Upper lobe of left lung (tissue), 6 donors: ENCODE measurements around the gene GRK3. TPM values are rescaled to one million over a fixed set of nuclear protein-coding genes. Genes with fewer than 3 reads are reported as not detected.
"Not testable (repeated sequence)": the region's sequence is repeated elsewhere in the genome, so short reads cannot be mapped to it uniquely, and the experiment has no call there.

ENCODE experiments used
- ATAC-seq, 2 donors: fragments of 200-7000 bp; cut with Tn5 transposase; one replicate each; pipeline ENCODE4 v1.9.1; 2022; ENCODE audit warnings: mild to moderate bottlenecking in 2 of 2, moderate library complexity in 2 of 2; ENCODE audit not compliant: low FRiP score in 2 of 2
- DNase-seq, 2 donors: peaks; one replicate each; pipeline ENCODE4 v3.0.0-alpha.2; 2019 to 2020
- H3K27ac ChIP-seq, 4 donors: fragments of 200-600 bp; sonication (generic); one replicate each; pipeline ENCODE4 v1.5.1; 2016 to 2019
- H3K27me3 ChIP-seq, 4 donors: fragments of 200-600 bp; sonication (generic); one replicate each; pipeline ENCODE4 v1.5.1; 2017 to 2019
- H3K36me3 ChIP-seq, 4 donors: fragments of 200-600 bp; sonication (generic); one replicate each; pipeline ENCODE4 v1.5.1; 2016 to 2019
- H3K4me1 ChIP-seq, 4 donors: fragments of 200-600 bp; sonication (generic); one replicate each; pipeline ENCODE4 v1.5.1; 2018 to 2019
- H3K4me3 ChIP-seq, 4 donors: fragments of 200-600 bp; sonication (generic); one replicate each; pipeline ENCODE4 v1.5.1; 2017 to 2019; ENCODE audit warnings: mild to moderate bottlenecking in 2 of 4, moderate library complexity in 1 of 4
- H3K9me3 ChIP-seq, 4 donors: fragments of 200-600 bp; sonication (generic); one replicate each; pipeline ENCODE4 v1.5.1; 2018 to 2019
- CTCF ChIP-seq, 6 experiments: fragments of 450-650 bp in 4 of 6; fragments of 200-600 bp in 2 of 6; sonication (generic) in 2 of 6; IDR thresholded peaks; one replicate each; pipeline ENCODE4 v1.5.1; 2016 to 2019; ENCODE audit warnings: antibody characterized with exemption in 6 of 6
- EP300 ChIP-seq, 4 donors: sonication (generic); formaldehyde crosslinking; IDR thresholded peaks; one replicate each; pipeline ENCODE4 v1.5.1; 2017; ENCODE audit warnings: antibody characterized with exemption in 4 of 4, control low read depth in 2 of 4
- POLR2A ChIP-seq, 4 donors: fragments of 450-650 bp; IDR thresholded peaks; one replicate each; pipeline ENCODE4 v1.5.1; 2016 to 2017; ENCODE audit warnings: antibody characterized with exemption in 4 of 4, mild to moderate bottlenecking in 2 of 4
- POLR2AphosphoS5 ChIP-seq, 2 donors: sonication (generic); formaldehyde crosslinking; IDR thresholded peaks; one replicate each; pipeline ENCODE4 v1.5.1; 2017; ENCODE audit warnings: antibody characterized with exemption in 2 of 2
- WGBS, 2 donors: methylation state at CpG; one replicate each; pipeline ENCODE4 v1.1.5; 2017 to 2018; 5-methylcytosine and 5-hydroxymethylcytosine counted together
- total RNA-seq, 6 donors: library from RNA; depleted of rRNA in 4 of 6; stranded (reverse); fragments of >200 nt in 4 of 6; gene quantifications; one replicate each; pipeline versions ENCODE4 v1.1.0 to v1.2.1, GENCODE V29; 2016 to 2021
- donor health status: DM: no; HTN: no; CAD: no; lungs with moderate emphysema.
- donor health status: DM: no; HTN: yes; CAD: no; lungs with severe emphysema.

The GRK3 gene
- total RNA-seq, 6 donors from 2014 or later: 16.0 to 25.2 (median 21.6) TPM

- H3K4me3 ChIP-seq, H3K27ac ChIP-seq, ATAC-seq, DNase-seq, H3K27me3 ChIP-seq, H3K36me3 ChIP-seq, H3K4me1 ChIP-seq, H3K9me3 ChIP-seq: not testable (repeated sequence)
- 89 to 92% methylated on average over 4 of the region's 4 CpGs for WGBS, 2 donors
Observed at GRCh38 chr22:25531677-25532076, 32.8 kb upstream of the GRK3 start.

GRCh38 chr22:25534724-25535123 is 29.8 kb upstream of the GRK3 start:
- ATAC-seq (no peak), DNase-seq (no peak)
- H3K4me1 ChIP-seq: no peaks in the 10 kb centered on the region
- H3K27ac ChIP-seq: no peak overlapping the region
- no peak overlapping the region for H3K4me3 ChIP-seq
- H3K36me3 ChIP-seq: no peaks in the 10 kb centered on the region
- no peaks in the 10 kb centered on the region for H3K9me3 ChIP-seq
- no peak for TF ChIP-seq CTCF (IDR thresholded peaks at IDR 0.05)
- WGBS, 2 donors: 94 to 96% methylated on average over 3 of the region's 3 CpGs
- no peaks in the 10 kb centered on the region for H3K27me3 ChIP-seq

GRCh38 chr22:25536589-25536988 is 27.9 kb upstream of the GRK3 start:
- Histone ChIP-seq H3K9me3 (no peaks in the 10 kb centered on the region), H3K27me3 (no peaks in the 10 kb centered on the region), H3K4me3 (no peak overlapping the region), H3K4me1 (no peaks in the 10 kb centered on the region), H3K27ac (no peak overlapping the region), H3K36me3 (no peaks in the 10 kb centered on the region)
- ATAC-seq (no peak), DNase-seq (no peak)
- no peak for TF ChIP-seq POLR2A (IDR thresholded peaks at IDR 0.05)
- no peak for TF ChIP-seq EP300 (IDR thresholded peaks at IDR 0.05)
- TF ChIP-seq CTCF (IDR thresholded peaks at IDR 0.05): no peak
- TF ChIP-seq POLR2AphosphoS5 (IDR thresholded peaks at IDR 0.05): no peak
- 71 to 74% methylated on average over 4 of the region's 4 CpGs for WGBS, 2 donors

- H3K27me3 ChIP-seq: no peaks in the 10 kb centered on the region
- H3K9me3 ChIP-seq: no peaks in the 10 kb centered on the region
- no peak for DNase-seq
- peaks cover 0 to 13% (median 0%) of the 10 kb centered on the region in 4 donors for H3K4me1 ChIP-seq
- H3K4me3 ChIP-seq: no peak overlapping the region
- TF ChIP-seq POLR2AphosphoS5 (IDR thresholded peaks at IDR 0.05) (no peak), POLR2A (IDR thresholded peaks at IDR 0.05) (no peak), CTCF (IDR thresholded peaks at IDR 0.05) (no peak), EP300 (IDR thresholded peaks at IDR 0.05) (no peak)
- H3K27ac ChIP-seq: peak overlapping the region in 1 of 4 donors; percentile 21
- peak in 1 of 2 donors; percentile 30 for ATAC-seq
- WGBS, 2 donors: 80 to 83% methylated on average over 3 of the region's 3 CpGs
- H3K36me3 ChIP-seq: no peaks in the 10 kb centered on the region
Observed at GRCh38 chr22:25540166-25540907, 24.1 kb upstream of the GRK3 start.

GRCh38 chr22:25540908-25541660 is 23.4 kb upstream of the GRK3 start:
- no peaks in the 10 kb centered on the region for H3K9me3 ChIP-seq
- peak overlapping the region in 1 of 4 donors; percentile 21 for H3K27ac ChIP-seq
- no peak for DNase-seq
- no peaks in the 10 kb centered on the region for H3K36me3 ChIP-seq
- ATAC-seq: no peak
- H3K4me3 ChIP-seq: no peak overlapping the region
- peaks cover 0 to 13% (median 0%) of the 10 kb centered on the region in 4 donors for H3K4me1 ChIP-seq
- no peaks in the 10 kb centered on the region for H3K27me3 ChIP-seq
- whole genome bisulfite sequencing, 2 donors: 88 to 89% methylated on average over 4 of the region's 4 CpGs
- TF ChIP-seq POLR2A (IDR thresholded peaks at IDR 0.05): no peak
- TF ChIP-seq CTCF (IDR thresholded peaks at IDR 0.05): no peak
- no peak for TF ChIP-seq EP300 (IDR thresholded peaks at IDR 0.05)
- no peak for TF ChIP-seq POLR2AphosphoS5 (IDR thresholded peaks at IDR 0.05)
